Ramos (cell line): ENCODE measurements around the gene PRMT7.

Source experiments
- in situ Hi-C: fragments of 300-500 bp; cut with MboI; formaldehyde crosslinking; loops from one replicate; pipeline ENCODE4 v1.14.3; 2022; ENCODE audit warnings: low sequenced_read_pairs; ENCODE audit not compliant: unreplicated experiment

The PRMT7 gene

GRCh38 chr16:68386628-68387027 is 75.8 kb downstream of the PRMT7 start:
- in situ Hi-C loops: loop anchor here (10.0 kb wide), 1 partner anchor 128 kb away; no protein-coding TSS in a partner anchor

- in situ Hi-C loops: loop anchor here (10.0 kb wide), 1 partner anchor 128 kb away; no protein-coding TSS in a partner anchor
These were observed 76.5 kb downstream of the PRMT7 start for GRCh38 chr16:68387301-68387700.

GRCh38 chr16:68388124-68388523 is 77.3 kb downstream of the PRMT7 start:
- in situ Hi-C loops: loop anchor here (10.0 kb wide), 1 partner anchor 127 kb away; no protein-coding TSS in a partner anchor

- in situ Hi-C loops: loop anchor here (10.0 kb wide), 1 partner anchor 126 kb away; no protein-coding TSS in a partner anchor
These were observed 78.2 kb downstream of the PRMT7 start for GRCh38 chr16:68389006-68389405.

- in situ Hi-C loops: loop anchor here (10.0 kb wide), 1 partner anchor 125 kb away; no protein-coding TSS in a partner anchor
These were observed 79.0 kb downstream of the PRMT7 start for GRCh38 chr16:68389750-68390371.

- in situ Hi-C loops: no loop called here
These were observed 82.5 kb downstream of the PRMT7 start for GRCh38 chr16:68393333-68393732.

- in situ Hi-C loops: no loop called here
These were observed 84.5 kb downstream of the PRMT7 start for GRCh38 chr16:68395167-68395786.

GRCh38 chr16:68395815-68396214 is 85.0 kb downstream of the PRMT7 start:
- in situ Hi-C loops: no loop called here

- in situ Hi-C loops: no loop called here
These were observed 85.7 kb downstream of the PRMT7 start for GRCh38 chr16:68396481-68396880.

- in situ Hi-C loops: no loop called here
These were observed 86.9 kb downstream of the PRMT7 start for GRCh38 chr16:68397710-68398201.

GRCh38 chr16:68399456-68399855 is 88.6 kb downstream of the PRMT7 start:
- in situ Hi-C loops: no loop called here

- in situ Hi-C loops: no loop called here
These were observed 89.5 kb downstream of the PRMT7 start for GRCh38 chr16:68400083-68400923.

- in situ Hi-C loops: no loop called here
These were observed 90.2 kb downstream of the PRMT7 start for GRCh38 chr16:68400924-68401460.

- in situ Hi-C loops: no loop called here
These were observed 91.3 kb downstream of the PRMT7 start for GRCh38 chr16:68401871-68402747.

GRCh38 chr16:68402748-68403040 is 91.9 kb downstream of the PRMT7 start:
- in situ Hi-C loops: no loop called here

GRCh38 chr16:68403177-68403576 is 92.4 kb downstream of the PRMT7 start:
- in situ Hi-C loops: no loop called here

GRCh38 chr16:68403704-68404103 is 92.9 kb downstream of the PRMT7 start:
- in situ Hi-C loops: no loop called here

- in situ Hi-C loops: no loop called here
These were observed 94.0 kb downstream of the PRMT7 start for GRCh38 chr16:68404736-68405345.

GRCh38 chr16:68406458-68407152 is 95.8 kb downstream of the PRMT7 start:
- in situ Hi-C loops: no loop called here
